Esophagus squamous epithelium (tissue), 4 donors: ENCODE results near the gene CSF3R.

Experiments
- POLR2A ChIP-seq, 4 donors: fragments of 450-650 bp; IDR thresholded peaks; one replicate each; pipeline ENCODE4 v1.6.1; 2017; ENCODE audit warnings: antibody characterized with exemption in 4 of 4, mild to moderate bottlenecking in 4 of 4, moderate library complexity in 3 of 4
- TF ChIP-seq, protein P1 (sequence below), 6 experiments: fragments of 450-650 bp in 4 of 6; fragments of 200-600 bp in 2 of 6; sonication (generic) in 2 of 6; IDR thresholded peaks; one replicate each; pipeline ENCODE4 v1.5.1; 2016 to 2019; ENCODE audit warnings: antibody characterized with exemption in 6 of 6, mild to moderate bottlenecking in 4 of 6, moderate library complexity in 4 of 6

DNA sequence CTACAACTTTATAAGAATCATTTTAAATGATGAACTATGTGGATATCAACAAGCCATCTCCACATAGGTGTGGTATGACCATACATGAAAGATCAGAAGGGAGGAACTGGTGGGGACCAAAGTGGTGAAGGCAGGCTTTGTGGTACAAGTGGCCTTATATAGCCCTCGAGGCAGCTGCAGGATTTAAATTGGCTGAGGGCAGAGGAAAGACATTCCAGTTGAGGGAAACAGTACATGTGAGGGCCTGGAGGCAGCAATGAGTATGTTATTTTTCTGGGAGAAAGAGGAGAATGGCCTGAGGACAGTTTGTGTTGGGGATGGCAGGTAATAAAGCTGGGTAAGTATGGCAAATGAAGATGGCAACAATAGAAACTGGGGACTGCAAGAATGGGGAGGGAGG, 49.6 kb downstream of the CSF3R start:
- TF ChIP-seq, protein P1, sequence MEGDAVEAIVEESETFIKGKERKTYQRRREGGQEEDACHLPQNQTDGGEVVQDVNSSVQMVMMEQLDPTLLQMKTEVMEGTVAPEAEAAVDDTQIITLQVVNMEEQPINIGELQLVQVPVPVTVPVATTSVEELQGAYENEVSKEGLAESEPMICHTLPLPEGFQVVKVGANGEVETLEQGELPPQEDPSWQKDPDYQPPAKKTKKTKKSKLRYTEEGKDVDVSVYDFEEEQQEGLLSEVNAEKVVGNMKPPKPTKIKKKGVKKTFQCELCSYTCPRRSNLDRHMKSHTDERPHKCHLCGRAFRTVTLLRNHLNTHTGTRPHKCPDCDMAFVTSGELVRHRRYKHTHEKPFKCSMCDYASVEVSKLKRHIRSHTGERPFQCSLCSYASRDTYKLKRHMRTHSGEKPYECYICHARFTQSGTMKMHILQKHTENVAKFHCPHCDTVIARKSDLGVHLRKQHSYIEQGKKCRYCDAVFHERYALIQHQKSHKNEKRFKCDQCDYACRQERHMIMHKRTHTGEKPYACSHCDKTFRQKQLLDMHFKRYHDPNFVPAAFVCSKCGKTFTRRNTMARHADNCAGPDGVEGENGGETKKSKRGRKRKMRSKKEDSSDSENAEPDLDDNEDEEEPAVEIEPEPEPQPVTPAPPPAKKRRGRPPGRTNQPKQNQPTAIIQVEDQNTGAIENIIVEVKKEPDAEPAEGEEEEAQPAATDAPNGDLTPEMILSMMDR (IDR thresholded peaks at IDR 0.05) = no peak
- no peak for TF ChIP-seq POLR2A (IDR thresholded peaks at IDR 0.05)
